Activated T-helper 1 cell treated with anti-CD3 and anti-CD28 coated beads, Interleukin-12 subunit alpha, Interleukin-12 subunit beta, Interleukin-2, Interleukin-4 antibody, amounts not matched to agents 30 ng/mL and 10 ng/mL and 1 ng/mL, durations not matched to agents 14 hours and 24 hours and 36 hours (primary cell): Measurements from ENCODE around the gene TXNRD2. TPM values are rescaled to one million over a fixed set of nuclear protein-coding genes. Genes with fewer than 3 reads are reported as not detected.

Source experiments
- DNase-seq: peaks from one replicate; pipeline ENCODE4 v3.0.0; 2021; ENCODE audit warnings: low spot score
- H3K27ac Mint-ChIP-seq: one replicate; pipeline ENCODE4 v1.8.0; 2021; ENCODE audit warnings: mild to moderate bottlenecking, mixed read lengths
- H3K27me3 Mint-ChIP-seq: one replicate; pipeline ENCODE4 v1.8.0; 2022; ENCODE audit warnings: mild to moderate bottlenecking, moderate library complexity, mixed read lengths; ENCODE audit not compliant: insufficient read depth
- H3K36me3 Mint-ChIP-seq: one replicate; pipeline ENCODE4 v1.8.0; 2021; ENCODE audit warnings: low read depth, mixed read lengths
- H3K4me1 Mint-ChIP-seq: one replicate; pipeline ENCODE4 v1.8.0; 2021; ENCODE audit warnings: low read depth, mixed read lengths
- H3K4me3 Mint-ChIP-seq: one replicate; pipeline ENCODE4 v1.8.0; 2021; ENCODE audit warnings: mild to moderate bottlenecking, moderate library complexity, mixed read lengths
- H3K9me3 Mint-ChIP-seq: one replicate; pipeline ENCODE4 v1.8.0; 2021; ENCODE audit warnings: mixed read lengths
- intact Hi-C: fragments of 100-400 bp; cut with micrococcal nuclease; formaldehyde crosslinking; loops from one replicate; pipeline ENCODE4 v1.15.1; 2024
- total RNA-seq: library from RNA; stranded (reverse); gene quantifications from 2 replicates; pipeline ENCODE4 v1.2.3, GENCODE V29; 2022

Gene TXNRD2
- 19.0 and 20.0 TPM in 2 replicates for total RNA-seq

- Mint-ChIP-seq H3K4me3 (peak within 1 kb of the TSS; percentile 98), H3K27me3 (peaks cover 1% of the 10 kb centered on the region), H3K9me3 (peaks cover 8% of the 10 kb centered on the region), H3K36me3 (peaks cover 15% of the 10 kb centered on the region), H3K4me1 (peaks cover 27% of the 10 kb centered on the region), H3K27ac (peak within 1 kb of the TSS; percentile 93)
- intact Hi-C loops: loop anchor here (1.0 to 5.0 kb wide), 2 partner anchors 49 to 87 kb away; partner anchors contain the start of genes GNB1L and RTL10
- DNase-seq: peak; percentile 67
Measured at GRCh38 chr22:19941365-19942082, at the start of gene TXNRD2, which contains the start of gene COMT. Gene TXNRD2, minus strand, starts transcription at chr22:19941818. Its CDS starts 15 bp downstream, at chr22:19941803. Gene COMT, plus strand, starts transcription at chr22:19941772. Its CDS starts 20,755 bp downstream, at chr22:19962527.

GRCh38 chr22:19991395-19991644 is 49.7 kb upstream of the TXNRD2 start:
- Mint-ChIP-seq H3K4me3 (no peak overlapping the region), H3K9me3 (no peaks in the 10 kb centered on the region), H3K27me3 (peaks cover 8% of the 10 kb centered on the region), H3K4me1 (no peaks in the 10 kb centered on the region), H3K36me3 (no peaks in the 10 kb centered on the region), H3K27ac (no peak overlapping the region)
- DNase-seq: no peak
- intact Hi-C loops: no loop called here

GRCh38 chr22:19990609-19991394 is 49.2 kb upstream of the TXNRD2 start:
- no peak for DNase-seq
- no peaks in the 10 kb centered on the region for H3K9me3 Mint-ChIP-seq
- intact Hi-C loops: no loop called here
- no peaks in the 10 kb centered on the region for H3K4me1 Mint-ChIP-seq
- no peak overlapping the region for H3K27ac Mint-ChIP-seq
- H3K36me3 Mint-ChIP-seq: no peaks in the 10 kb centered on the region
- no peak overlapping the region for H3K4me3 Mint-ChIP-seq
- peaks cover 8% of the 10 kb centered on the region for H3K27me3 Mint-ChIP-seq

GRCh38 chr22:19990188-19990587 is 48.6 kb upstream of the TXNRD2 start:
- H3K27me3 Mint-ChIP-seq: peaks cover 8% of the 10 kb centered on the region
- no peaks in the 10 kb centered on the region for H3K36me3 Mint-ChIP-seq
- intact Hi-C loops: no loop called here
- H3K27ac Mint-ChIP-seq: no peak overlapping the region
- DNase-seq: no peak
- H3K4me1 Mint-ChIP-seq: no peaks in the 10 kb centered on the region
- no peak overlapping the region for H3K4me3 Mint-ChIP-seq
- H3K9me3 Mint-ChIP-seq: no peaks in the 10 kb centered on the region

- no peak overlapping the region for H3K27ac Mint-ChIP-seq
- intact Hi-C loops: no loop called here
Measured at GRCh38 chr22:19989725-19990067, 48.1 kb upstream of the TXNRD2 start.

GRCh38 chr22:19988965-19989724 is 47.5 kb upstream of the TXNRD2 start:
- Mint-ChIP-seq H3K9me3 (no peaks in the 10 kb centered on the region), H3K4me3 (no peak overlapping the region), H3K36me3 (no peaks in the 10 kb centered on the region), H3K27ac (no peak overlapping the region), H3K4me1 (no peaks in the 10 kb centered on the region), H3K27me3 (peaks cover 8% of the 10 kb centered on the region)
- intact Hi-C loops: no loop called here
- no peak for DNase-seq

More at GRCh38 chr22:19989725-19990067, 48.1 kb upstream of the TXNRD2 start:
- DNase-seq: no peak
- Mint-ChIP-seq H3K9me3 (no peaks in the 10 kb centered on the region), H3K36me3 (no peaks in the 10 kb centered on the region), H3K4me1 (no peaks in the 10 kb centered on the region), H3K4me3 (no peak overlapping the region), H3K27me3 (peaks cover 8% of the 10 kb centered on the region)

- H3K36me3 Mint-ChIP-seq: no peaks in the 10 kb centered on the region
- no peak overlapping the region for H3K27ac Mint-ChIP-seq
- DNase-seq: no peak
- peak overlapping the region; percentile 24 for H3K4me3 Mint-ChIP-seq
- intact Hi-C loops: no loop called here
- H3K4me1 Mint-ChIP-seq: no peaks in the 10 kb centered on the region
- peaks cover 8% of the 10 kb centered on the region for H3K27me3 Mint-ChIP-seq
- H3K9me3 Mint-ChIP-seq: no peaks in the 10 kb centered on the region
Measured at GRCh38 chr22:19988331-19988808, 46.8 kb upstream of the TXNRD2 start.

- intact Hi-C loops: loop anchor here (1.0 kb wide), 1 partner anchor 29 kb away; the partner anchor contains the start of gene ARVCF
- no peaks in the 10 kb centered on the region for H3K4me1 Mint-ChIP-seq
- H3K27me3 Mint-ChIP-seq: peaks cover 8% of the 10 kb centered on the region
- no peak for DNase-seq
- H3K27ac Mint-ChIP-seq: no peak overlapping the region
- peak overlapping the region; percentile 57 for H3K4me3 Mint-ChIP-seq
- no peaks in the 10 kb centered on the region for H3K36me3 Mint-ChIP-seq
- H3K9me3 Mint-ChIP-seq: no peaks in the 10 kb centered on the region
Measured at GRCh38 chr22:19987394-19988306, 46.0 kb upstream of the TXNRD2 start.

GRCh38 chr22:19986410-19987341 is 45.1 kb upstream of the TXNRD2 start:
- no peaks in the 10 kb centered on the region for H3K36me3 Mint-ChIP-seq
- intact Hi-C loops: loop anchor here (1.0 kb wide), 1 partner anchor 30 kb away; the partner anchor contains the start of gene ARVCF
- H3K4me3 Mint-ChIP-seq: no peak overlapping the region

GRCh38 chr22:19986011-19986409 is 44.4 kb upstream of the TXNRD2 start:
- intact Hi-C loops: no loop called here
- no peaks in the 10 kb centered on the region for H3K36me3 Mint-ChIP-seq
- H3K9me3 Mint-ChIP-seq: no peaks in the 10 kb centered on the region
- no peak overlapping the region for H3K27ac Mint-ChIP-seq
- peaks cover 8% of the 10 kb centered on the region for H3K27me3 Mint-ChIP-seq
- no peaks in the 10 kb centered on the region for H3K4me1 Mint-ChIP-seq
- no peak overlapping the region for H3K4me3 Mint-ChIP-seq
- DNase-seq: no peak

More at GRCh38 chr22:19986410-19987341, 45.1 kb upstream of the TXNRD2 start:
- no peaks in the 10 kb centered on the region for H3K4me1 Mint-ChIP-seq
- H3K27me3 Mint-ChIP-seq: peaks cover 8% of the 10 kb centered on the region
- H3K27ac Mint-ChIP-seq: no peak overlapping the region
- peak; percentile 66 for DNase-seq
- H3K9me3 Mint-ChIP-seq: no peaks in the 10 kb centered on the region
